Ishikawa (cell line): ENCODE results near the gene KIRREL3.

ENCODE experiments used
- CEBPB ChIP-seq: IDR thresholded peaks from 2 replicates; pipeline ENCODE4 v1.6.1; 2012
- CREB1 ChIP-seq: IDR thresholded peaks from 2 replicates; pipeline ENCODE4 v1.6.1; 2012; ENCODE audit warnings: low read depth
- EGR1 ChIP-seq: IDR thresholded peaks from 2 replicates; pipeline ENCODE4 v1.6.1; 2012
- EP300 ChIP-seq: IDR thresholded peaks from 2 replicates; pipeline ENCODE4 v1.6.1; 2012; ENCODE audit warnings: borderline replicate concordance
- FOXM1 ChIP-seq: IDR thresholded peaks from 2 replicates; pipeline ENCODE4 v1.6.1; 2012; ENCODE audit warnings: low read depth, borderline replicate concordance
- MAX ChIP-seq: IDR thresholded peaks from 2 replicates; pipeline ENCODE4 v1.6.1; 2012
- NFIC ChIP-seq: IDR thresholded peaks from 2 replicates; pipeline ENCODE4 v1.6.1; 2012
- RAD21 ChIP-seq: IDR thresholded peaks from 2 replicates; pipeline ENCODE4 v1.6.1; 2012; ENCODE audit warnings: low read depth
- REST ChIP-seq: IDR thresholded peaks from 2 replicates; pipeline ENCODE4 v1.6.1; 2012; ENCODE audit warnings: low read depth, mild to moderate bottlenecking
- TAF1 ChIP-seq: IDR thresholded peaks from 2 replicates; pipeline ENCODE4 v1.6.1; 2012; ENCODE audit warnings: low read depth, mild to moderate bottlenecking
- TCF12 ChIP-seq: IDR thresholded peaks from 2 replicates; pipeline ENCODE4 v1.6.1; 2012; ENCODE audit warnings: low read depth
- TEAD4 ChIP-seq: IDR thresholded peaks from 2 replicates; pipeline ENCODE4 v1.6.1; 2012
- USF1 ChIP-seq: IDR thresholded peaks from 2 replicates; pipeline ENCODE4 v1.6.1; 2012
- YY1 ChIP-seq: IDR thresholded peaks from 2 replicates; pipeline ENCODE4 v1.6.1; 2012; ENCODE audit warnings: low read depth
- ZBTB7A ChIP-seq: IDR thresholded peaks from 2 replicates; pipeline ENCODE4 v1.6.1; 2012; ENCODE audit warnings: low read depth

KIRREL3 gene

GRCh38 chr11:126739499-126740145, 260.9 kb downstream of the KIRREL3 start:
- TF ChIP-seq TAF1, result no peak
- no peak for TF ChIP-seq USF1

- TF ChIP-seq EGR1 (no peak), MAX (no peak), EP300 (no peak), TAF1 (no peak), ZBTB7A (no peak), REST (no peak), FOXM1 (no peak), CREB1 (no peak), TEAD4 (no peak), TCF12 (no peak), NFIC (no peak)
These were observed 262.1 kb downstream of the KIRREL3 start for GRCh38 chr11:126738295-126739031.

- TF ChIP-seq TEAD4 (no peak), NFIC (no peak), USF1 (no peak)
These were observed 263.6 kb downstream of the KIRREL3 start for GRCh38 chr11:126736682-126737572.

- TF ChIP-seq MAX (no peak), USF1 (no peak), RAD21 (no peak), TEAD4 (no peak), TAF1 (no peak), CEBPB (no peak), FOXM1 (no peak), TCF12 (no peak), EP300 (no peak), YY1 (no peak), CREB1 (no peak), REST (no peak), EGR1 (no peak), NFIC (no peak), ZBTB7A (no peak)
These were observed 265.8 kb downstream of the KIRREL3 start for GRCh38 chr11:126734752-126735151.

- TF ChIP-seq TCF12, result no peak
- no peak for TF ChIP-seq CEBPB
- TF ChIP-seq YY1, result no peak
- TF ChIP-seq NFIC, result no peak
- no peak for TF ChIP-seq TAF1
- TF ChIP-seq EGR1, result no peak
- TF ChIP-seq FOXM1, result no peak
- TF ChIP-seq MAX, result no peak
- TF ChIP-seq CREB1, result no peak
- no peak for TF ChIP-seq RAD21
- TF ChIP-seq REST, result no peak
- TF ChIP-seq ZBTB7A, result no peak
- no peak for TF ChIP-seq TEAD4
- TF ChIP-seq USF1, result no peak
- no peak for TF ChIP-seq EP300
These were observed 266.9 kb downstream of the KIRREL3 start for GRCh38 chr11:126733685-126734084.
